ENCODE measurements around the gene FLT1.

FLT1 gene, protein sequence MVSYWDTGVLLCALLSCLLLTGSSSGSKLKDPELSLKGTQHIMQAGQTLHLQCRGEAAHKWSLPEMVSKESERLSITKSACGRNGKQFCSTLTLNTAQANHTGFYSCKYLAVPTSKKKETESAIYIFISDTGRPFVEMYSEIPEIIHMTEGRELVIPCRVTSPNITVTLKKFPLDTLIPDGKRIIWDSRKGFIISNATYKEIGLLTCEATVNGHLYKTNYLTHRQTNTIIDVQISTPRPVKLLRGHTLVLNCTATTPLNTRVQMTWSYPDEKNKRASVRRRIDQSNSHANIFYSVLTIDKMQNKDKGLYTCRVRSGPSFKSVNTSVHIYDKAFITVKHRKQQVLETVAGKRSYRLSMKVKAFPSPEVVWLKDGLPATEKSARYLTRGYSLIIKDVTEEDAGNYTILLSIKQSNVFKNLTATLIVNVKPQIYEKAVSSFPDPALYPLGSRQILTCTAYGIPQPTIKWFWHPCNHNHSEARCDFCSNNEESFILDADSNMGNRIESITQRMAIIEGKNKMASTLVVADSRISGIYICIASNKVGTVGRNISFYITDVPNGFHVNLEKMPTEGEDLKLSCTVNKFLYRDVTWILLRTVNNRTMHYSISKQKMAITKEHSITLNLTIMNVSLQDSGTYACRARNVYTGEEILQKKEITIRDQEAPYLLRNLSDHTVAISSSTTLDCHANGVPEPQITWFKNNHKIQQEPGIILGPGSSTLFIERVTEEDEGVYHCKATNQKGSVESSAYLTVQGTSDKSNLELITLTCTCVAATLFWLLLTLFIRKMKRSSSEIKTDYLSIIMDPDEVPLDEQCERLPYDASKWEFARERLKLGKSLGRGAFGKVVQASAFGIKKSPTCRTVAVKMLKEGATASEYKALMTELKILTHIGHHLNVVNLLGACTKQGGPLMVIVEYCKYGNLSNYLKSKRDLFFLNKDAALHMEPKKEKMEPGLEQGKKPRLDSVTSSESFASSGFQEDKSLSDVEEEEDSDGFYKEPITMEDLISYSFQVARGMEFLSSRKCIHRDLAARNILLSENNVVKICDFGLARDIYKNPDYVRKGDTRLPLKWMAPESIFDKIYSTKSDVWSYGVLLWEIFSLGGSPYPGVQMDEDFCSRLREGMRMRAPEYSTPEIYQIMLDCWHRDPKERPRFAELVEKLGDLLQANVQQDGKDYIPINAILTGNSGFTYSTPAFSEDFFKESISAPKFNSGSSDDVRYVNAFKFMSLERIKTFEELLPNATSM (N-terminal part only)

GRCh38 chr13:28494778-28495537 is at the start of gene FLT1:
Gene FLT1, minus strand, starts transcription at chr13:28495128. Its CDS starts 285 bp downstream, at chr13:28494843.
- no peak for DNase-seq

DNA sequence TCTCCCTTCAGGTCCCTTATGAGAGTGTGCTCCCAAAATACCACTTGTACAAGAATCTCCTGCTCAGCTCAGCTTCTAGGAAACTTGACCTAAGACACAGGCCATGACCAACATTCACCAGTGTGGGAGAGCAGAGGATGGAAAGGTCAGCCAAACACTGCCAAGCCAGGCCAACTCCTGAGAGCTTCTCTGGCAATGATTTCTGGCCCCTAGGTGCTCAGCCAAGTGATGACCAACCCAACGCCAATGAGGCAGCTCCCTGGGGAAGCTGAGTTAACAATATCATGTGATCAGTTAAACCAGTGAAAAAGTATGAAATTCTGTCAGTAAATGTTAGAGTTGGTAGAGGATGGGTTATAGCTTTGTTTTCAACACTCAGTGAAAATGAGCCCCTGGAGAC is 49.1 kb upstream of the FLT1 start:
- DNase-seq: no peak

DNA sequence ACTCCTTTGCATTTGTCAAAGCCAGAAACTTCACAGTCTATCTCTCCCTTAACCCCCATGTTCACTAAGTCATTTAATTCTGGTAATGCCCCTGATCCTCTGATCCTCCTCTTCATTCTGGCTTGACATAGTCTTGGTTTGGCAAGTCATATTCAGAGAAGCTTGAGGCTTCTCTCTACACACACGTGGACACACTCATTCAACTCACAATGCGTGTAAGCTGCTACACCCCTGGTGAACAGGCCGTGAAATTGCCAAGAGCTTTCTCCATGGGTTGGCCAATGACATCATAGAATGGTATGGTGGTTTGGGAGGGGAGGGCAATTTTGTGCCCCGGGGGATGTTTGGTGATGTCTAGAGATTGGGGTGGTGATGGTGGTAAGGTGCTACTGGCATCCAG is 47.9 kb upstream of the FLT1 start:
- DNase-seq: no peak

DNA sequence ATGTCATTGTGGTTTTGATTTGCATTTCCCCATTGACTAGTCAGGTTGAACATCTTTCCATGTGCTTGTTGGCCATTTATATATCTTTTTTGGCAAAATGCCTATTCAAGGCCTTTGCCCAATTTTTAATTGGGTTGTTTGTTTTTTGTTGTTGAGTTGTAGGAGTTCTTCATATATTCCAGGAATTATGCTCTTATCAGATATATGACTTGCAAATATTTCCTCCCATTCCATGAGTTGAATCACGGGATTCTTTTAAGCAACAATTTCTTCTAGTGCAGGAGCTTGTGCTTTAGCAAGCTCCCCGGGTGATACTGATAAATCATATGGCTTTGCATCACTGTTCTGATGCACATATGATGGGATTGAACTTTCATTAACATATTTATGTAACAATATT is 47.0 kb upstream of the FLT1 start:
- DNase-seq: no peak

- DNase-seq: no peak
Observed at GRCh38 chr13:28540612-28541011, 45.7 kb upstream of the FLT1 start.

- no peak for DNase-seq
Observed at GRCh38 chr13:28539625-28540286, 44.8 kb upstream of the FLT1 start.

GRCh38 chr13:28538932-28539331 is 44.0 kb upstream of the FLT1 start:
- no peak for DNase-seq

DNA sequence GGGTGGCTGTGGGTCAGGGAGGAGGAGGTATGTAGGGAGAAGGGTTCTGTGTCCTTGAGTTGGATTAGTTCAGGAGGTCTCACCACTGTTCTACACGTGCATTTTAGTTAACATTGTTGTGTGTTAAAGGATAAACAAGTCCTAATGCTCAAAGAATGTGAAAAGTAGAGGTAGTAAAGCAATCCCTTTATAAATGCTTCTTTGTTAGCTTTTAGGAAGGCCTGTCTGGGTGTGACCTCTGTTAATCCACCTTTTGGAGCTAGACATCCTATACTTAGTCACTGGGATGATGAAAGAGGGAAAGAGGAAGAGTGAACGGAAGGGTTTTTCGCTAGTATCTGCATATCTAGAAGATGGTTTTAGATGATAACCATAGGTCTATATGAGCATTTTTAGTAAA is 42.2 kb upstream of the FLT1 start:
- DNase-seq: no peak

DNA sequence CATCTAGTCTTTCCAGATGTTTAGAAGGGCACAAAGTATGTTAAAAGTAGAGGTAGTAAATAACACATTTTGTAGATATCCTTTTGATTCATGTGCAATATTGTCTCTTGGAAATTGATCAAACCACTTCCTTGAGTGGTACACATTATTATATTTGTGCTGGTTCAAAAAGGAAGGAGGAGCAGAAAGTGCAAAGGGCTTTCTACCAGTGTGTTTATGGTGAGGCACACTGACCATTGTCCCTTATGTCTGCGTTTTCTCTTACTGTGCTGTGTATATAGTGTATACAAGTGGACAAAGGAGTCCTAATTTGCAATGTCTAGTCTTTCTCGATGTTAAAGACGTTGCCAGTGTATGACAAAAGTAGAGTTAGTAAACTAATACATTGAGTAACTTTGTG is 41.4 kb upstream of the FLT1 start:
- no peak for DNase-seq

DNA sequence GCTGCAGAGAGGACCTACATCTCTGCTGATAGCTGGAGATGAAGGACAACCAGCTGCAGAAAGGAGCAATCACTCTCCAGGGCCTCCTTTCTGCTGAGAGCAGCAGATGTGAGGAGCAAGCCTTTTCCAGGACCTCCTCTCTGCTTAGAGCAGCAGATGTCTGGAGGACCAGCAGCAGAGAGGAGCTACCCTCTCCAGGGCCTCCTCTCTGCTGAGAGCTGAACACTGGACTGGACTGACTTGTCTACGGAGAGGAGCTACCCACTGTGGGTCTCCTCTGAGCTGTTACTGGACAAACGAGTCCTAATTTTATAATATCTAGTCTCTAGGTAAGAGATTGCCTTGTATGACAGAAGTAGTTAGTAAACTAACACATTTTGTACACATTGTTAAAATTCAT is 40.8 kb upstream of the FLT1 start:
- no peak for DNase-seq

DNA sequence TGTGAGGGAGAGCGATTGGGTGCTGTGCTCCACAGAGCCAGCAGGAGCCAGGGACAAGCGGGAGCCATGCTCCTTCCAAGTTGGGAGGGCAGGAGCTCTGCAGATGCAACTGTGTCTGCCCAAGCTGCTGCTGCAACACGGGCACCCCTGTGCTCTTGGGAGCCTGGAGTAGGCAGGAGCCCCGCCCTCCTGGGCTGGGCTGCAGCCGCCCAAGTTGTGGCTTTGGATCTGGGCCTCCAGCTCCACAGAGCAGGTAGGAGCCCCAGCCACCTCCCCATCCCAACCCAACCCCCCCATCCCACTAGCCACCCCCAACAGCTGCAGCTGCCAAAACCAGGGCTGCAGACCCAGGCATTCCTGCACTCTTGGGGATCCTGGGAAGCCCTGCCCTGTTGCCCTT is 39.9 kb upstream of the FLT1 start:
- DNase-seq: no peak

GRCh38 chr13:28534210-28534609 is 39.3 kb upstream of the FLT1 start:
- no peak for DNase-seq

GRCh38 chr13:28533441-28534166 is 38.7 kb upstream of the FLT1 start:
- no peak for DNase-seq

DNA sequence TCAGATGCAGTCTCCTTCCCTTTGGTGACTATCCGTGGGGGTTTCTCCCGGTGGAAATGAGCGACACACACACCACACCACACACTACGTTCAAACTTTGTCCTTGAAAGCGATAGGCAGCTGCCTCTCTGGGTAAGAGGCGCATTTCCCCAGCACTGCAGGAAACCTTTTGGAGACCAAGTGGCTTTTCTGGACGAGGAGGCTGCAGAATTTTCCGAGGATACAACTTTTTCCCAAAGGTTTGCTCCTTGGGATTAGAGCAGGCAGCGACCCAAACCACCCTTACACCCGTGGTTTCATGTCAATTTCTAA is 38.2 kb upstream of the FLT1 start:
- DNase-seq: no peak

DNA sequence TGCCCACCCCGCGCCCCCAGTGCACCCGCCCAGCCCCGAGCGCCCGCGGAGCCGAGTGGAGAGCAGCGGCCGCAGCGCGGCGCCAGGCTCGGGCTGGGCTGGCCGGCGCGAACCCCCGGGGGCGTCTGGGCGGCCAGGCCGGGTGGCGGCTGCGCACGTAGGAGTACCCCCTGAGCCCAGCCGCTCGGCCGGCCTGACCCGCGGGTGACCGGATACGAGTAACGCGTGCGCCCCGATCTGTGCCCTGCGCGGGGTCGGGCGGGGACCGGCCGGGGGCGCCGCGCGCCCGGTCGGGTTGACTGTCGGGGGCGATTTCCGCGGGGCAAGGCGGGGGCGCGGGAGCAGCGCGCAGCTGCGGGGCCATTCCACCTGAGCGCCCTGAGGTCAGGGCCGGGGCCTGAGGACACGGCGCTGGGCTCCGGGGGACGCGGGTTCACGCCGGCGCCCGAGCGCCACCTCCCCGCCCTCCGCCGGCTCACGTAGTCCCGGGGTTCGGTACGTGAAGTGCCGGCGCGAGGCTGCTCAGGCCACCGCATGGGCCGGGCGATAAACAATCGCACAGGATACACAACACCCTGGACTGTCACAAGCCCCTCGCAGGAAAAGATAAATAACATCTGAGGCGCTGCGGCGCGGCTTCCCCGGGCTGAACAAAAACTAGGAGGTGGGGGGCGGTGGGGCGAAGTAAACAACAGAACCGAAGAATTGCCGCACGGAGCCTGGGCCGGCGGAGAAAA is 37.6 kb upstream of the FLT1 start:
- no peak for DNase-seq

GRCh38 chr13:28531845-28532387 is 37.0 kb upstream of the FLT1 start:
- DNase-seq: no peak

DNA sequence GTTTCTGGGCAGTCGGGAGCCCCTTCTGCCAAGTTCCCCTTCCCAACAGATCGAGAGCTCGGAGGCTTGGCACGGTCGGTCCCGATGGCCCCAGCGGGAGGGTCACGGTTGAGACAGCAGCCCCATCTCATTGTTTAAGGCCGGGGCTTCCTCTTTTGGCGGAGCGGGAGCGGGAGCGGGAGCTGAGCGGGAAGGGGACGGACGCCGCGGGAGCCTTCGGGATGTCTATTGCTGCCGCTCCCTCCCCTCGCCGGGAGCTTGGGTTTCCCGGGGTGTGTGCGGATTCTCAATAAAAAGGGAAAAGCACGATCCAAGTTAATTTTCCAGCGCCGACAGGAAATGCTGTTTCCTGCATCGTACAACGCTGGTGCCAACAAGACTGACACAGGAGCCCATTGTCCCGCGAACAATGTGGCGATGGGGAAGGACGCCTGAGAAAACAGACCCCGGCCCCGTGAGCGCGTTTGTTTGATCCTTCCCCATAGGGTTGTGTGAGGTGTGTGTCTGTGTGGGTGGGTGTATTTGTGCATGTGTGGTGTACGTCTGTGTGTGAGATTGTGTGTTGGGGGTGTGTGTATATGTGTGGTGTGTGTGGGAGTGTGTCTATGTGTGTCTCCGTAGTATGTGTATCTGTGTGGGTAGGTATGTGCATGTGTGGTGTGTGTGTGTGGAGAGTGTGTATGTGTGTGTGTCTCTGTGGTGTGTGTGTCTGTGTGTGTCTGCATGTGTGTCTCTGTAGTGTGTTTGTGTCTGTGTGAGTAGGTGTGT is 36.3 kb upstream of the FLT1 start:
- no peak for DNase-seq

- no peak for DNase-seq
Observed at GRCh38 chr13:28530729-28531076, 35.8 kb upstream of the FLT1 start.

- no peak for DNase-seq
Observed at GRCh38 chr13:28529836-28530235, 34.9 kb upstream of the FLT1 start.

- no peak for DNase-seq
Observed at GRCh38 chr13:28528848-28529247, 33.9 kb upstream of the FLT1 start.
